H1 (cell line): ENCODE data around the gene SENP7. TPM values are rescaled to one million over a fixed set of nuclear protein-coding genes. Genes with fewer than 3 reads are reported as not detected.

ENCODE experiments used
- CTCF ChIA-PET: fragments of 300-600 bp; sonication (Branson Sonifier 250); formaldehyde crosslinking; loops from one replicate; lab custom pipeline; 2021; ENCODE audit not compliant: partially characterized antibody; lab: Charles Lee
- POLR2A ChIA-PET: fragments of 300-600 bp; sonication (Branson Sonifier 250); formaldehyde crosslinking; loops from one replicate; lab custom pipeline; 2021; ENCODE audit warnings: inconsistent platforms; ENCODE audit not compliant: partially characterized antibody; lab: Charles Lee
- DNase-seq, 2 experiments: peaks; one replicate each; pipeline versions ENCODE4 v3.0.0 to v3.0.0-alpha.2; 2010 to 2022; ENCODE audit warnings: low spot score in 2 of 2, low read depth in 1 of 2, mixed read lengths in 1 of 2
- FAIRE-seq: peaks from 2 replicates; lab custom pipeline; 2011; peaks lifted over from hg19 to GRCh38; lab: Jason Lieb, UNC
- H2AFZ ChIP-seq: 2 replicates; pipeline ENCODE4 v1.8.1; 2012; ENCODE audit warnings: low read length, inconsistent platforms
- H2AK5ac ChIP-seq: 2 replicates; pipeline ENCODE4 v1.6.1; 2013; ENCODE audit warnings: low read depth, low read length
- H2BK120ac ChIP-seq: replicated peaks from 2 replicates; pipeline ENCODE3; 2013; ENCODE audit warnings: low read depth, low read length, inconsistent platforms
- H2BK12ac ChIP-seq: 2 replicates; pipeline ENCODE4 v1.6.1; 2013; ENCODE audit warnings: low read depth, low read length
- H2BK15ac ChIP-seq: 2 replicates; pipeline ENCODE4 v1.6.1; 2013; ENCODE audit warnings: low read length
- H2BK20ac ChIP-seq: 2 replicates; pipeline ENCODE4 v1.6.1; 2013; ENCODE audit warnings: low read length
- H2BK5ac ChIP-seq: 2 replicates; pipeline ENCODE4 v1.6.1; 2013; ENCODE audit warnings: low read depth, low read length
- H3K14ac ChIP-seq: 2 replicates; pipeline ENCODE4 v1.6.1; 2013; ENCODE audit warnings: inconsistent platforms; ENCODE audit not compliant: insufficient read length
- H3K18ac ChIP-seq: 2 replicates; pipeline ENCODE4 v1.6.1; 2013; ENCODE audit warnings: low read length; ENCODE audit errors: extremely low read depth
- H3K23ac ChIP-seq: 2 replicates; pipeline ENCODE4 v1.6.1; 2013; ENCODE audit warnings: inconsistent platforms; ENCODE audit not compliant: insufficient read length
- H3K23me2 ChIP-seq: 2 replicates; pipeline ENCODE4 v1.6.1; 2013; ENCODE audit warnings: low read depth, low read length
- H3K27ac ChIP-seq: 2 replicates; pipeline ENCODE4 v1.6.1; 2011; ENCODE audit warnings: low read depth, low read length, inconsistent platforms
- H3K27me3 ChIP-seq, 4 experiments: replicated peaks in 1 of 4; 1 replicate in 1 of 4; 2 replicates in 3 of 4; pipeline versions ENCODE4 v1.6.1 to v1.8.1; 2011 to 2013; ENCODE audit warnings: low read length in 3 of 4, mild to moderate bottlenecking in 3 of 4, inconsistent platforms in 2 of 4, mixed read lengths in 2 of 4, moderate library complexity in 1 of 4; ENCODE audit not compliant: control insufficient read depth in 3 of 4, insufficient read depth in 3 of 4; ENCODE audit errors: extremely low read depth in 1 of 4
- H3K36me3 ChIP-seq, 4 experiments: 2 replicates each; pipeline versions ENCODE4 v1.6.1 to v1.8.1; 2011 to 2013; ENCODE audit warnings: mild to moderate bottlenecking in 4 of 4, low read length in 3 of 4, moderate library complexity in 2 of 4, control low read depth in 1 of 4, inconsistent platforms in 1 of 4; ENCODE audit not compliant: insufficient read depth in 4 of 4, control insufficient read depth in 2 of 4
- H3K4ac ChIP-seq: replicated peaks from 2 replicates; pipeline ENCODE3; 2013; ENCODE audit warnings: low read length, low read depth, mixed read lengths, inconsistent platforms; ENCODE audit not compliant: insufficient read length
- H3K4me1 ChIP-seq, 4 experiments: replicated peaks in 1 of 4; 1 replicate in 1 of 4; 2 replicates in 3 of 4; pipeline versions ENCODE4 v1.6.1 to v1.8.1; 2011 to 2013; ENCODE audit warnings: low read length in 3 of 4, inconsistent platforms in 2 of 4, mixed read lengths in 1 of 4; ENCODE audit not compliant: insufficient read depth in 4 of 4, control insufficient read depth in 3 of 4
- H3K4me2 ChIP-seq, 2 experiments: 2 replicates each; pipeline versions ENCODE4 v1.6.1 to v1.8.1; 2011 to 2013; ENCODE audit warnings: low read depth in 2 of 2, low read length in 2 of 2, control low read depth in 1 of 2, inconsistent platforms in 1 of 2, mild to moderate bottlenecking in 1 of 2; ENCODE audit not compliant: insufficient read depth in 1 of 2
- H3K4me3 ChIP-seq, 4 experiments: fragments of 200-600, 300-600 bp in 1 of 4; sonication (generic), shearing (Covaris generic), sonication (Bioruptor Twin) in 1 of 4; 2 replicates each; pipeline versions ENCODE4 v1.5.1 to v1.8.1; 2011 to 2016; ENCODE audit warnings: low read length in 4 of 4, low read depth in 3 of 4, control low read depth in 2 of 4, inconsistent platforms in 2 of 4, mild to moderate bottlenecking in 2 of 4, mixed read lengths in 1 of 4, moderate library complexity in 1 of 4; ENCODE audit not compliant: insufficient read depth in 2 of 4; ENCODE audit errors: extremely low read depth in 1 of 4
- H3K56ac ChIP-seq: replicated peaks from 2 replicates; pipeline ENCODE3; 2013; ENCODE audit warnings: low read depth, mild to moderate bottlenecking, mixed read lengths, low read length, inconsistent platforms; ENCODE audit not compliant: insufficient read length
- H3K79me1 ChIP-seq: 2 replicates; pipeline ENCODE4 v1.6.1; 2013; ENCODE audit warnings: low read depth, low read length, control low read depth
- H3K79me2 ChIP-seq, 2 experiments: 2 replicates each; pipeline versions ENCODE4 v1.6.1 to v1.8.1; 2012 to 2013; ENCODE audit warnings: low read length in 2 of 2, mild to moderate bottlenecking in 2 of 2, inconsistent platforms in 1 of 2; ENCODE audit not compliant: insufficient read depth in 2 of 2, control insufficient read depth in 1 of 2
- H3K9ac ChIP-seq, 4 experiments: replicated peaks in 1 of 4; 1 replicate in 1 of 4; 2 replicates in 3 of 4; pipeline versions ENCODE4 v1.6.1 to v1.8.1; 2011 to 2013; ENCODE audit warnings: low read depth in 3 of 4, low read length in 3 of 4, control low read depth in 2 of 4, mild to moderate bottlenecking in 2 of 4, moderate library complexity in 2 of 4, inconsistent platforms in 1 of 4; ENCODE audit errors: extremely low read depth in 1 of 4
- H3K9me3 ChIP-seq, 2 experiments: 2 replicates each; pipeline versions ENCODE4 v1.6.1 to v1.8.1; 2012 to 2013; ENCODE audit warnings: mild to moderate bottlenecking in 2 of 2, moderate library complexity in 2 of 2, control low read depth in 1 of 2, inconsistent platforms in 1 of 2, low read depth in 1 of 2, low read length in 1 of 2, mixed read lengths in 1 of 2; ENCODE audit not compliant: insufficient read depth in 2 of 2
- H4K20me1 ChIP-seq, 2 experiments: replicated peaks in 1 of 2; 2 replicates each; pipeline versions ENCODE3 to v1.8.1; 2011 to 2013; ENCODE audit warnings: inconsistent platforms in 2 of 2, low read length in 2 of 2, mild to moderate bottlenecking in 1 of 2; ENCODE audit not compliant: insufficient read depth in 2 of 2, control insufficient read depth in 1 of 2
- H4K5ac ChIP-seq: 2 replicates; pipeline ENCODE4 v1.6.1; 2013; ENCODE audit warnings: low read length, low read depth, mixed read lengths, inconsistent platforms; ENCODE audit not compliant: insufficient read length
- H4K8ac ChIP-seq: 2 replicates; pipeline ENCODE4 v1.8.0; 2013; ENCODE audit warnings: mild to moderate bottlenecking, moderate library complexity, low read length, inconsistent platforms; ENCODE audit not compliant: insufficient read depth; ENCODE audit errors: extremely low read depth
- H4K91ac ChIP-seq: replicated peaks from 2 replicates; pipeline ENCODE3; 2013; ENCODE audit warnings: low read length, mixed read lengths, inconsistent platforms; ENCODE audit not compliant: insufficient read length
- CTBP2 ChIP-seq: IDR thresholded peaks from 2 replicates; pipeline ENCODE4 v1.7.0; 2011; ENCODE audit warnings: borderline replicate concordance, mild to moderate bottlenecking, moderate library complexity, mixed read lengths, low read length; ENCODE audit not compliant: insufficient read depth, insufficient read length
- HDAC2 ChIP-seq, 2 experiments: fragments of 300-600 bp in 1 of 2; sonication (generic) in 1 of 2; IDR thresholded peaks; 2 replicates each; pipeline ENCODE4 v1.6.1; 2011 to 2012; ENCODE audit warnings: low read depth in 2 of 2, low read length in 2 of 2, mild to moderate bottlenecking in 2 of 2, moderate library complexity in 2 of 2, borderline replicate concordance in 1 of 2, inconsistent platforms in 1 of 2
- NANOG ChIP-seq: IDR thresholded peaks from 2 replicates; pipeline ENCODE4 v1.6.1; 2011; ENCODE audit warnings: low read length, low read depth, mild to moderate bottlenecking, inconsistent platforms; ENCODE audit not compliant: insufficient read depth, poor library complexity, severe bottlenecking
- TCF12 ChIP-seq: IDR thresholded peaks from 2 replicates; pipeline ENCODE4 v1.6.1; 2011; ENCODE audit warnings: low read depth, mild to moderate bottlenecking, low read length
- TEAD4 ChIP-seq: IDR thresholded peaks from 2 replicates; pipeline ENCODE4 v1.6.1; 2012; ENCODE audit warnings: low read depth, low read length, inconsistent platforms, mixed read lengths
- WGBS, 2 experiments: shearing (Covaris generic) in 1 of 2; methylation state at CpG; one replicate each; pipeline versions ENCODE4 v1.1.6 to v1.1.7; 2013 to 2015; ENCODE audit warnings: low lambda C conversion rate in 2 of 2, mixed read lengths in 2 of 2, inconsistent platforms in 1 of 2, low coverage in 1 of 2, missing lambda C conversion rate in 1 of 2; ENCODE audit not compliant: insufficient replicate concordance in 2 of 2, insufficient coverage in 1 of 2, insufficient read length in 1 of 2; ENCODE audit errors: extremely low coverage in 1 of 2, missing lambda C conversion rate in 1 of 2; 5-methylcytosine and 5-hydroxymethylcytosine counted together
- polyA plus RNA-seq, 7 experiments: library from polyadenylated mRNA; depleted of rRNA in 3 of 7; stranded (reverse) in 5 of 7; unstranded in 2 of 7; fragments of >200 nt in 5 of 7; fragments of 200-250 nt in 2 of 7; gene quantifications; 1 replicate in 5 of 7; 2 replicates in 1 of 7; 4 replicates in 1 of 7; pipeline versions ENCODE4 v1.2.1 to v1.2.3, GENCODE V29; 2011 to 2013; ENCODE audit warnings: missing spikeins in 2 of 7, mixed read lengths in 2 of 7
- total RNA-seq: library from RNA; stranded (reverse); fragmentation: NEBNext Ultra II Directional; extraction: Animal tissue kit (Norgen Biotek cat#: 25700); gene quantifications from 2 replicates; pipeline ENCODE4 v1.2.1, GENCODE V29; 2021

SENP7 gene
- total and polyA plus RNA-seq, 2 of the 8 experiments (the other 6 are each of a cell fraction or from before 2014, with no cell fraction given) = 2.8 to 7.8 TPM

- Histone ChIP-seq H2BK5ac (no peak overlapping the region), H3K4me2 (no peak overlapping the region), H3K9ac (no peak overlapping the region), H4K8ac (no peak overlapping the region), H4K91ac (no peak overlapping the region), H2BK15ac (no peak overlapping the region), H4K20me1 (no peaks in the 10 kb centered on the region), H3K9me3 (peaks cover 15 to 16% of the 10 kb centered on the region in 2 experiments), H2BK12ac (no peak overlapping the region), H3K23me2 (no peaks in the 10 kb centered on the region), H2AK5ac (no peak overlapping the region), H3K4me3 (no peak overlapping the region), H3K27me3 (no peaks in the 10 kb centered on the region), H3K4ac (no peak overlapping the region), H3K27ac (no peak overlapping the region), H4K5ac (no peak overlapping the region), H3K56ac (no peak overlapping the region), H3K18ac (no peak overlapping the region), H3K79me2 (no peaks in the 10 kb centered on the region), H3K4me1 (peaks cover 0 to 6% (median 2%) of the 10 kb centered on the region in 4 experiments; a peak in 2 of 7 replicates), H2BK20ac (no peak overlapping the region), H3K23ac (no peak overlapping the region), H3K36me3 (peaks cover 0 to 4% (median 0%) of the 10 kb centered on the region in 4 experiments; a peak in 1 of 8 replicates), H3K14ac (no peak overlapping the region), H2AFZ (no peak overlapping the region), H2BK120ac (no peak overlapping the region), H3K79me1 (no peaks in the 10 kb centered on the region)
- no peak for FAIRE-seq
- POLR2A ChIA-PET = interaction anchor here (1.6 kb wide), 1 partner anchor 18 kb away, joined by 4 read pairs; no protein-coding TSS in a partner anchor
- 80% methylated on average over 2 of the region's 2 CpGs; no CpG with 5 or more reads in 1 of the 2 experiments for WGBS, 2 experiments
- TF ChIP-seq HDAC2 (IDR thresholded peaks at IDR 0.05; ENCODE audit: borderline replicate concordance in 1 of 2, low read depth in 2 of 2, low read length in 2 of 2) = no peak
- no peak for TF ChIP-seq CTBP2
- TF ChIP-seq TEAD4 = no peak
- TF ChIP-seq NANOG = no peak
- TF ChIP-seq TCF12 = no peak
- DNase-seq = no peak
- CTCF ChIA-PET = no interaction called here
Measured at GRCh38 chr3:101548527-101549105, 35.6 kb upstream of the SENP7 start.
